IPS-18a (cell line): ENCODE results near the gene OR10T2.
"Not testable (repeated sequence)": the region's sequence is repeated elsewhere in the genome, so short reads cannot be mapped to it uniquely, and the experiment has no call there.

Source experiments
- H3K27ac ChIP-seq: one replicate; pipeline ENCODE4 v1.5.1; 2013; ENCODE audit warnings: low read length
- H3K27me3 ChIP-seq: one replicate; pipeline ENCODE4 v1.6.1; 2013; ENCODE audit warnings: mild to moderate bottlenecking, low read length; ENCODE audit not compliant: control insufficient read depth, insufficient read depth
- H3K36me3 ChIP-seq: one replicate; pipeline ENCODE4 v1.6.1; 2013; ENCODE audit warnings: low read depth, low read length; ENCODE audit not compliant: control insufficient read depth
- H3K4me1 ChIP-seq: one replicate; pipeline ENCODE4 v1.6.1; 2013; ENCODE audit warnings: low read depth, low read length; ENCODE audit not compliant: control insufficient read depth
- H3K4me3 ChIP-seq: one replicate; pipeline ENCODE4 v1.5.1; 2013; ENCODE audit warnings: low read length
- H3K9ac ChIP-seq: one replicate; pipeline ENCODE4 v1.6.1; 2013; ENCODE audit warnings: mild to moderate bottlenecking, low read length, moderate library complexity
- H3K9me3 ChIP-seq: one replicate; pipeline ENCODE4 v1.6.1; 2013; ENCODE audit warnings: low read depth, low read length; ENCODE audit not compliant: control insufficient read depth

Gene OR10T2

GRCh38 chr1:158398818-158399514, at the start of gene OR10T2:
Gene OR10T2, minus strand, starts transcription at chr1:158399466. Its CDS starts 0 bp downstream, at chr1:158399466.
- Histone ChIP-seq H3K4me3 (no peak within 1 kb of the TSS), H3K36me3 (no peaks in the 10 kb centered on the region), H3K27ac (no peak within 1 kb of the TSS), H3K9me3 (no peaks in the 10 kb centered on the region), H3K27me3 (no peaks in the 10 kb centered on the region), H3K4me1 (no peaks in the 10 kb centered on the region), H3K9ac (no peak within 1 kb of the TSS)

DNA sequence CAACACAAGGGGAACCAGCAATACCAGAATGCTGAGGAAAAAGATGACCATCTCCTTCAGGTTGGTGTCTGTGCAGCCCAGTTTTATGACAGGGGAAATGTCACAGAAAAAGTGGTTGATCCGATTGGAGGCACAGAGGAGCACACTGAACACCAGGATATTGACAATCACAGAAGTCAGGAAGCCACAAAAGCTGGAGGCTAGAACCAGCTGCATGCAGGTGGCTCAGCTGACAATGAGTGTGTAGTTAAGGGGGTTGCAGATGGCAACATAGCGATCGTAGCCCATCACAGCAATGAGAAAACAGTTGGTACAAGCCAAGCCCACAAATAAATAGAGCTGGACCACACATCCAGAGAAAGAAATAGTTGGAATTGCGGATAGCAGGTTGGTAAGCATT, 46.1 kb upstream of the OR10T2 start:
- Histone ChIP-seq H3K4me1 (no peaks in the 10 kb centered on the region), H3K27me3 (no peaks in the 10 kb centered on the region), H3K9ac (no peak overlapping the region), H3K9me3 (no peaks in the 10 kb centered on the region), H3K4me3 (no peak overlapping the region), H3K27ac (no peak overlapping the region), H3K36me3 (no peaks in the 10 kb centered on the region)

DNA sequence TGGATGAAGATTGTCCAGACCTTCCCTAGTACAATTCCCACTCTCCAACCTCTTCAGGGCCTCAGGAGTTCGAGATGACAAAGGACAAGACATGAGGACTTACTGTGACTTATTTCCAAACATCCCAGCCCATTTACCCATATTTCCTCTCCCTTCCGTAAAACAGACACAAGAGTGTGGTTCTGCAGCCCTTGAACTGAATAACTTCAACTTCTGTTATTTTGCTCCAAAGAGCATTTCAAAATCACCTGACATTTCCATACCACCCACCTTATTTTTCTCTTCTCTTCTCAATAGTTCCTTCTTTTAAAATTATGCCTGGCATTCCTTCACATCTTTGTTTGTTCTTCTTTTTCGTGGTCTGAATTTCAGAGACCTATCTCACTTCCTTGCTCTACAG, 35.5 kb upstream of the OR10T2 start:
- Histone ChIP-seq H3K9ac (no peak overlapping the region), H3K27ac (no peak overlapping the region), H3K9me3 (no peaks in the 10 kb centered on the region), H3K4me3 (no peak overlapping the region), H3K27me3 (no peaks in the 10 kb centered on the region), H3K36me3 (no peaks in the 10 kb centered on the region), H3K4me1 (no peaks in the 10 kb centered on the region)

DNA sequence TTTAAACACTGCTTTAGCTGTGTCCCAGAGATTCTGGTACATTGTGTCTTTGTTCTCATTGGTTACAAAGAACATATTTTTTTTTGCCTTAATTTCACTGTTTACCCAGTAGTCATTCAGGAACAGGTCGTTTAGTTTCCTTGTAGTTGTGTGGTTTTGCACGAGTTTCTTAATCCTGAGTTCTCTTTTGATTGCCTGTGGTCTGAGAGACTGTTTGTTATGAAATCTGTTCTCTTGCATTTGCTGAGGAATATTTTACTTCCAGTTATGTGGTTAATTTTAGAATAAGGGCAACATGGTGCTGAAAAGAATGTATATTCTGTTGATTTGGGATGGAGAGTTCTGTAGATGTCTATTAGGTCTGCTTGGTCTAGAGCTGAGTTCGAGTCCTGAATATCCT, 30.9 kb upstream of the OR10T2 start:
- H3K27ac ChIP-seq, H3K36me3 ChIP-seq: not testable (repeated sequence)

DNA sequence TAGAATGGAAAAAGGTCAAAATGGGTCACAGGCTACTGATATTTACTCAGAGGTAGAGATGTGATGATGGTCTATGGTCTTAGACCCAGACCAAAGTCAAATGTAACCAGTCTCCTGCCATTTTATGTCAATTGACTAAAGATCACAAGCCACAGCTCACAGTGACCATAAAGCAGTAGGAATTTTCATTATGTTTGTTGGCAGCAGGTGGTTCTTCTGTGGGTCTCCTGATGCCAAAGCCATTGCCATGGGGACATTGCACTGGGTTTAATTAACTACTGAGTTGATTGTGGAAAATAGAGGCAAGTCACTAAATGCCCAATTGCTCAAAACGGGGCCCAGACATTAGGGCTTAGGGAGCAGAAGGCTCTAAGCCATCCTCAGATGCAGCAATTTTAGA, 26.9 kb upstream of the OR10T2 start, which contains the start of gene OR10K2:
TSS of gene OR10K2 (minus strand) at position 101 of the 400 bp plus-strand sequence. CDS start 5,371 bp downstream, outside the sequence.
- H3K4me3 ChIP-seq = no peak within 1 kb of the TSS
- no peaks in the 10 kb centered on the region for H3K36me3 ChIP-seq
- H3K9me3 ChIP-seq = no peaks in the 10 kb centered on the region
- H3K27me3 ChIP-seq = no peaks in the 10 kb centered on the region
- peaks cover 11% of the 10 kb centered on the region for H3K4me1 ChIP-seq
- no peak within 1 kb of the TSS for H3K27ac ChIP-seq
- no peak within 1 kb of the TSS for H3K9ac ChIP-seq

More for the DNA sequence above, 30.9 kb upstream of the OR10T2 start:
- H3K9ac ChIP-seq, H3K4me1 ChIP-seq, H3K4me3 ChIP-seq, H3K9me3 ChIP-seq, H3K27me3 ChIP-seq: not testable (repeated sequence)

GRCh38 chr1:158425027-158425426, 25.8 kb upstream of the OR10T2 start:
- Histone ChIP-seq H3K4me1 (peaks cover 11% of the 10 kb centered on the region), H3K36me3 (no peaks in the 10 kb centered on the region), H3K27me3 (no peaks in the 10 kb centered on the region), H3K9ac (no peak overlapping the region), H3K4me3 (no peak overlapping the region), H3K27ac (no peak overlapping the region), H3K9me3 (no peaks in the 10 kb centered on the region)

DNA sequence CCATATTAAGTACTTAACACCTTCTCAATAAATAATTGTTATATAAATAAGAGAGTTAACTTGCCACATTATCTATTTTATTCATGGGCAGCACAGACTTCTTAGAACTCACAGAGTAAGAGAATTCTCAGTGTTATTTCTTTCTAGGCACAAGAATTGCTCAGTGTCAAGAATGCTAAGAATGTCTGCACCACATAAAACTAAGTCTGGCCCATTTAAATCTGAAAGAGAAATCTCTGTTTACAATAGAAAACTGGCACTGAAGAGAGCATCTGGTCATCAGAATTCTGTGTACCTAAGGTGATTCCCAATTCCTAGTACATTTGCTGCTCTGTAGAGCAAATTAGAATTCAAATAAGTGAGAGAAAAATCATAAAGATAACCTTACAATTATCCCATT, 22.9 kb upstream of the OR10T2 start:
- no peak overlapping the region for H3K4me3 ChIP-seq
- H3K27me3 ChIP-seq = no peaks in the 10 kb centered on the region
- no peaks in the 10 kb centered on the region for H3K9me3 ChIP-seq
- no peaks in the 10 kb centered on the region for H3K36me3 ChIP-seq
- peaks cover 11% of the 10 kb centered on the region for H3K4me1 ChIP-seq
- H3K9ac ChIP-seq = no peak overlapping the region
- no peak overlapping the region for H3K27ac ChIP-seq

DNA sequence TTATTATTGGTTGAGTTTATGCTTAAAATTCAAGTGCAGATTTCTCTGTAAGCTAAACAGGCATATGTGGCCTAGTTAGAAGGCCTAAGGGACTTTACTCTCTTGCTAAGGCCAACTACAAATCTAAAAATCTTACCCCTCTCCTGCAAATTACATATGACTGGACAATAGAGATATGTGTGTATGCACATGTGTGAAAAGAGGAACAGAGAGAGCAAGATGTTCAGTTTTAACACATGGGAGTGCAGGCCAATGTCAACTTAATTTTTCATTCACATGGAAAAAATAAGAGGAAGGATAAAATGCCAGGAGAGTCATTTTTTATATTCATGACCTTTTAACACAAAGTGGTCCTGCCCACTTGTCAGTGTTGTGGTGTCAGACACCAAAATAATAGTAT, 18.3 kb upstream of the OR10T2 start:
- Histone ChIP-seq H3K27me3 (no peaks in the 10 kb centered on the region), H3K27ac (no peak overlapping the region), H3K36me3 (no peaks in the 10 kb centered on the region), H3K4me1 (peaks cover 9% of the 10 kb centered on the region), H3K9me3 (no peaks in the 10 kb centered on the region), H3K4me3 (no peak overlapping the region), H3K9ac (no peak overlapping the region)

- Histone ChIP-seq H3K9me3 (no peaks in the 10 kb centered on the region), H3K27ac (no peak overlapping the region), H3K36me3 (no peaks in the 10 kb centered on the region), H3K9ac (no peak overlapping the region), H3K27me3 (no peaks in the 10 kb centered on the region), H3K4me1 (no peaks in the 10 kb centered on the region), H3K4me3 (no peak overlapping the region)
Observed at GRCh38 chr1:158414651-158415345, 15.5 kb upstream of the OR10T2 start.

DNA sequence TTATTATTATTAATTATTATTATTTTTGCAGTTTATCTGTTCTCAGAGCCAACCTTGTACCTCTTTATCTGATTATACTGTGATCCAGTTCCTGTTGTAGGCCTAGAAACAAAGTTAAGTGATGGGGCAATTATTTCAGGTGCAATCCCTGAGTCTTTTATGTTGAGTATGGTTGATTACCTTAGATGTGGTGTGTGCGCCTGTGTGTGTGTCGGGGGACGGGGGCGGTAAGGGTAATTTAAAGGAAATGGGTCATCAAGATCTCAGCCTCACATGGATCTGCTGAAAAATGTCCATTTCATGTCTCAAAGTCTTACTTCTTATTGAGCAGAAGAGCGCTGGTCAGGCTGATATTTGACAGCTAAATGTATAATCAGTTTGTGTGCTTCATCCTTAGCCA, 7.8 kb upstream of the OR10T2 start:
- no peak overlapping the region for H3K9ac ChIP-seq
- no peaks in the 10 kb centered on the region for H3K9me3 ChIP-seq
- no peak overlapping the region for H3K27ac ChIP-seq
- no peaks in the 10 kb centered on the region for H3K36me3 ChIP-seq
- H3K4me1 ChIP-seq = no peaks in the 10 kb centered on the region
- no peaks in the 10 kb centered on the region for H3K27me3 ChIP-seq
- no peak overlapping the region for H3K4me3 ChIP-seq

GRCh38 chr1:158400871-158401270, 1.6 kb upstream of the OR10T2 start:
- no peak overlapping the region for H3K4me3 ChIP-seq
- no peaks in the 10 kb centered on the region for H3K36me3 ChIP-seq
- H3K27me3 ChIP-seq = no peaks in the 10 kb centered on the region
- no peak overlapping the region for H3K27ac ChIP-seq
- H3K4me1 ChIP-seq = no peaks in the 10 kb centered on the region
- H3K9ac ChIP-seq = no peak overlapping the region
- no peaks in the 10 kb centered on the region for H3K9me3 ChIP-seq

DNA sequence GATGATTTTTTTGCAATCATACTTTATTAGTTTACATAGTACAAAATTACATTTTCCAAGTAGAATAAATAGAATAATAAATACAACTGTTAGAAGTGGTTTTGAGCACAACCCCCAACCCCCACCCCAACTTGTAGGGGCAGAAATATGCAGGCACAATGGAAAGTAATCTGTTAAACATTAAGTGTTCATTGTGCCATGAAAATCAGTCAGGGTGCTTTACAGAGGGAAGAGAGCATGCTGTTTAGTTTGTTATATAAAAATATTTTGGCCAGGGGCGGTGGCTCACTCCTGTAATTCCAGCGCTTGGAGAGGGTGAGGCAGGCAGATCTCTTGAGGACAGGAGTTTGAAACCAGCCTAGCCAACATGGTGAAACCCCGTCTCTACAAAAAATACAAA, 2.6 kb downstream of the OR10T2 start:
- no peaks in the 10 kb centered on the region for H3K27me3 ChIP-seq
- no peak overlapping the region for H3K4me3 ChIP-seq

More for the DNA sequence above, 2.6 kb downstream of the OR10T2 start:
- Histone ChIP-seq H3K4me1 (no peaks in the 10 kb centered on the region), H3K9me3 (no peaks in the 10 kb centered on the region), H3K36me3 (no peaks in the 10 kb centered on the region), H3K27ac (no peak overlapping the region), H3K9ac (no peak overlapping the region)
